NOMO-1 treated with DMSO at 0.1 percent for 48 hours (cell line): ENCODE data around the gene SERPINI1.
"Not testable (repeated sequence)": the region's sequence is repeated elsewhere in the genome, so short reads cannot be mapped to it uniquely, and the experiment has no call there.

Source experiments
- DNase-seq: peaks from one replicate; lab custom pipeline; 2025; ENCODE audit not compliant: unreplicated experiment; lab: John Stamatoyannopoulos, UW

SERPINI1 gene

GRCh38 chr3:167785790-167786189 is 50.3 kb downstream of the SERPINI1 start:
- DNase-seq: no peak

DNA sequence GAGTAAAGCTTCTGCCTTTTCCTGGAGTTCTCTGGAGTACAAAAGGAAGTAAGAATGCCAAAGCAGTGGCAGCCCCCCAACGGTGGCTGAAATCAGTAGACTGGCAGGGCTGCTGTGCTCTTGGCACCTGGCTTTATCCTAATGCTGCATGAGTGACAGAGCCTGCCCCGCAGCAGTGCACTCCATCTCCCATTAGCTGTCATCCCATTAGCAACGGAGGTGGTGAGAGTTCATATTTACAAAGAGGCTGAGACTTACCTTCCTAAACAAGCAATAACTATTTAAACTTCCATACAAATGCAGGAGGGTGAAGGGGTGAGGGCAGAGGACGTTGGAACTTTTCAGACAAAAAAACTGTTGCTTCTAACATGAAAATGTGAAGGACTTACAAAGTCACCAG is 51.9 kb downstream of the SERPINI1 start:
- no peak for DNase-seq

- DNase-seq: peak; percentile 14
Measured at GRCh38 chr3:167798443-167798842, 62.9 kb downstream of the SERPINI1 start.

GRCh38 chr3:167808910-167809309 is 73.4 kb downstream of the SERPINI1 start:
- no peak for DNase-seq

- no peak for DNase-seq
Measured at GRCh38 chr3:167810236-167810635, 74.7 kb downstream of the SERPINI1 start.

- no peak for DNase-seq
Measured at GRCh38 chr3:167811031-167811430, 75.5 kb downstream of the SERPINI1 start.

DNA sequence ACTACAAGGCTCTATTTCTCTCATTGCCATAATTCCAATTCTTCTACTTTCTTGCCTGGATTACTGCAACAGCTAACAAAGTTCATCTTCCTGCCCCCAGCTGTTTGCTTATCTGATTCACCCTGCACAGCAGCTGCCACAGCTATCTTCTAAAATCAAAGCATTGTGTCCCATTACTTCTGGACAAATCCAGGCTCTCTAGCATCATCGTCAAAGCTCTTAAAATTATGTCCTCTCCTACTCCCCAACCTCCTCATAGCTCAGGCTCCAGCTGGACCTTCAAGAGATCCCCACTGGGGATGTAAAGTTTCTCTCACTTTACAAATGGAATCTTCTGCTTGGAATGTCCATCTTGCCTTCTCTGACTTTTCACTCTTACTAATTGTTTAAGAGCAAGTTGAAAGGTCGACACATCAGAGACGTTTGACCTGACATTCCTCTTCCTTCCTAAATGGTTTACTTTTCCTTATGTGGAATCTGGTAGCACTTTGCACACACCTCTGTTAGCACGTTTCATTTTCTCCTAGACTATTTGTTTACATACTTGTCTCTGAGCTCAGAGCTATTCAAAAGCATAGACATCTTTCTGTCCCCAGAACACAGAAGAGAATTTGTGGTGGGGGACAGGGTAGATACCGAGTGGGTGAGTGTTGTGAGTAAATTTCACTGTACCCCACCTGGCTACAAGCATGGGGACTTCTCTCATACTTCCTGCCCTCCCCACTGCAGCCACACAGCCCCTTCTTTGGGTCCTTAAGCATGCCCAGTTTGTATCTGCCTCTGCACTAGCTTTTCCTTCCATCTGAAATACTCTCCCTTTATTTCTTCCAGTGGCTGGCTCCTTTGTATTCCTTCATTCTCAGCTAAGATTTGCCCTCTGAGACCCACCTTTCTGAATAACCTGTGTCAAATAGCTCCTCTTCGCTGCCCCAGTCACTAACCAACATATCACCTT is 77.9 kb downstream of the SERPINI1 start:
- DNase-seq: no peak

- DNase-seq: peak; percentile 23
Measured at GRCh38 chr3:167814441-167814951, 79.0 kb downstream of the SERPINI1 start.

DNA sequence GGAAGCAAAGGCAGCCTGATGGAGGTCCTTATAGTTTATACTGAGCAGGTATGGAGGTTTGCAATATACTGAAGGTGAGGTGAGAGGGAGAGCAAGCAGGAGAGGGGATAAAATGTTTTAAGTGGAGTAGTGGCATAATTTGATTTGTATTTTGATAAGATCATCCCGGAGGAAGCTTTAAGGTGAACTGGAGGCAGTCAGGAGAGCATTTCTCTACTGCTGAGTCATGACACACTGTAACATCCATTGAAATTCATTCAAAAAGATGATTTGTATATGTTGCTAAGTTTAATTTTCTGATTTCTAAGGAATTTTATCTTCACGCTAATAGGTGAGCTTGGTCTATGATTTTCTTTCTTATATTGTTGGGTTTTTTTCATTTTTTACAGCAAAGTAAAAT is 81.4 kb downstream of the SERPINI1 start:
- no peak for DNase-seq

DNA sequence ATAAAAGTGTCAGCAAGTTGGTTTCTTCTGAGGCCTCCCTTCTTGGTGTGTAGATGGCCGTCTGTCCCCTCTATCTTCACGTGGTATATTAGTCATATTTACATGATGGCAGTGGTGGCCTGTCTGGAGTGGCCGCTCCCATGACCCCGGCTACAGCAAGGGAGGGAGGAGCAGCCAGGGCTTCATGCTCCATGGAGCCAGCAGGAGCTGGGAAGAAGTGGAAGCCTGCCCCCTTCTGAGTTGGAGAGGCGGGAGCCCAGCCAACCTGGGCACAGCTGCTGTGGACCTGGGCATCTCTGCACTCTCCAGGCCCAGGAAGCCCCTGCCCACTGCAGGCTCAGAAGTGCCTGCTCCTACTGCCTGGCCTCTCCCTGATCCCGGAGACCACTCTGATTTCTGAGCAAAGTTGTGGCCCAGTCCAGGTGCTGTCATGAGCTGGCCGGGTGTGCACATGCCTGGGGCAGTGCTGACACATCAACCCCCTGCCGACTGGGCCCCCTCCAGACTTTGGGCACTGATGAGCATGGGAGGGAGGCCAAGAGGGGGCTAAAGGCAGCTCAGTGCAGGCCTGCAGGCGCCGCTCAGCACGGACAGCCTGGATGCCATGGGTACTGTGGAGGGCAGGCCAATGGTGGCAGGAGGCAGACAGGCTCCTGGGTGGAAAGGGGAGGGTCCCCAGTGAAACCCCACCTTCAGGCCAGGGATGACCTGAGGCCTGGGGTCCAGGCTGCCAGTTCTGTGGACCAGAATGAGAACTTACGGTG is 84.8 kb downstream of the SERPINI1 start:
- DNase-seq: no peak

GRCh38 chr3:167821248-167821805 is 85.8 kb downstream of the SERPINI1 start:
- no peak for DNase-seq

GRCh38 chr3:167823738-167824137 is 88.2 kb downstream of the SERPINI1 start:
- no peak for DNase-seq

GRCh38 chr3:167827588-167827987 is 92.1 kb downstream of the SERPINI1 start:
- not testable (repeated sequence) for DNase-seq

GRCh38 chr3:167829071-167829470 is 93.5 kb downstream of the SERPINI1 start:
- no peak for DNase-seq

DNA sequence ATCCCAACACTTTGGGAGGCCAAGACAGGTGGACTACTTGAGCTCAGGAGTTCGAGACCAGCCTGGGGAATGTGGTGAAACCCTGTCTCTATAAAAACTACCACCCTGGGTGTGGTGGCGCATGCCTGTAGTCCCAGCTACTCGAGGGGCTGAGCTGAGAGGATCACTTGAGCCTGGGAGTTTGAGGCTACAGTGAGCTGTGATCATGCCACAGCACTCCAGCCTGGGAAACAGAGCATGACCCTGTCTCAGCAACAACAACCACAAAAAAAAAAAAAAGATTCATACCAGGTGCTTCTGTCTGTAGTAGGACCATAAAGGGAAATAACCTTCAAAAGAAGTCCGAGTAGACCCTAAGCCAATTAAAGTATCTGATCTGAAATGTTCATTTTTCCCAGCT is 94.5 kb downstream of the SERPINI1 start:
- DNase-seq: no peak

GRCh38 chr3:167835359-167835758 is 99.8 kb downstream of the SERPINI1 start:
- no peak for DNase-seq

- DNase-seq: peak; percentile 77
Measured at GRCh38 chr3:167835953-167836352, 100.4 kb downstream of the SERPINI1 start.

DNA sequence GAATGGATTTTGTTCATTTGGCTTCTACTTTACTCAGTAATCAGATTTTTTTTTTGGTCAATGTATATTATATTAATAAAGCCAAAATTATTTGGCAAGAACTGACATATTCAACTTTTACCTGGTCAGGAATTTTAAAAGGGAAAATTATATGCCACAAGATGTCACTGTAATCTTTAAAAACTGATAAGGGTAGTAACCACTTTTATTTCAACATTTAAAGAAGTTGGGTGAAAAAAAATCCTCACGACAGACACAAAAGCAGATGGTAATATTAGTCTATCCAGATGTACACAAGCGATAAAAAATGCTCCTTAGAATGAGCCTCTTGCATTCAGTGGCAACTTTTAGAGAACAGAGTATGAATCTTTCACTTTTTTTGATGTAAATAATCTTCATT is 101.9 kb downstream of the SERPINI1 start:
- peak; percentile 72 for DNase-seq

DNA sequence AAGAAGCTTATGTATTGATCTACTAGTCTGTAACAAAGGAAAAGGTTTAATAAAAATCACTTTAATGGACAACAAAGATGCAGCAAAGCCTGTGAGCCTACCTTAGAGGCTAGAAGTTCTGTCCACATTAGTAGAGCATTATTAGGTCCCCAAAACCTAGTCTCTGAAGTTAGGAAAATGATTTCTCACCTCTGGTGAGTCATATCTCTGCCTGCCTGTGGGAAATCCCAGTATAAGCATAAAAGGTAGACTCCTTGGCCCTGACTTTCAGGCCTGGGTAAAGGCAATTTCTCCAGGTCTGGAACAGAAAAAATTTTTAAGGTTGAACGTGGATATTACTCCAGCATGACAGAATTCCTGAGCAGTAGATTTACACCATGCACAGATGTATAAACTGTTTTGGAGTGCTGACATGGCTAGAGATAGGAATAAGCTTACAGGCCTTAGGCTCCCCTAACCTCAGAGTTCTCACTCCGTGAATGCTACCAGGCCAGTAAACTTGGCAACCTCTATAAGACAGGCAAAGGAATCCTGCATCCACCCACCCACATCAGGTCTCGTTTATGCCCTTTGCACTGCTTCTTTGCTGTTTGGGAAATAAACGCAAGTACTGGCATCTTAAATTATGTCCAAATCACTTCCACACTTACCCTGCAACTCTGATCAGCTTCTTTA is 104.1 kb downstream of the SERPINI1 start:
- DNase-seq: no peak

- DNase-seq: no peak
Measured at GRCh38 chr3:167840247-167840646, 104.7 kb downstream of the SERPINI1 start.

GRCh38 chr3:167843481-167843880 is 108.0 kb downstream of the SERPINI1 start:
- DNase-seq: peak; percentile 83
